GM18511 (cell line): ENCODE results near the gene SLC4A4.

ENCODE experiments used
- ATAC-seq: cut with Tn5 transposase; IDR thresholded peaks from one replicate; pipeline ENCODE4 v1.9.1; 2021; ENCODE audit warnings: mild to moderate bottlenecking, moderate library complexity; ENCODE audit not compliant: unreplicated experiment

Gene SLC4A4

DNA sequence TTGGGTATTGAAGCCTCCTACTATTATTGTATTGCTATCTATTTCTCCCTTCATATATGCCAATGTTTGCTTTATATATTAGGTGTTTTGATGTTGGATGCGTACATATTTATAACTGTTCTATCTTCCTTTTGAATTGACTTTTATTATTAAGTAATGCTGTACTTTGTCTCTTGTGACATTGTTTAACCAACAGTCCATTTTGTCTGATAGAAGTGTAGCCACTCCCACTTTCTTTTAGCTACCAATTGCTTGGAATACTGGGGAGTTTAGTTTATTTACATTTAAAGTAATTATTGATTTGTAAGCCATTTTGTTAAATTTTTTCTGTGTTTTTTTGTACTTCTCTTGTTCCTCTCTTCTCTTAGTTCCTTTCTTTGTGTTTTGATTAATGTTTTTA is 249.2 kb downstream of the SLC4A4 start:
- ATAC-seq: no peak

DNA sequence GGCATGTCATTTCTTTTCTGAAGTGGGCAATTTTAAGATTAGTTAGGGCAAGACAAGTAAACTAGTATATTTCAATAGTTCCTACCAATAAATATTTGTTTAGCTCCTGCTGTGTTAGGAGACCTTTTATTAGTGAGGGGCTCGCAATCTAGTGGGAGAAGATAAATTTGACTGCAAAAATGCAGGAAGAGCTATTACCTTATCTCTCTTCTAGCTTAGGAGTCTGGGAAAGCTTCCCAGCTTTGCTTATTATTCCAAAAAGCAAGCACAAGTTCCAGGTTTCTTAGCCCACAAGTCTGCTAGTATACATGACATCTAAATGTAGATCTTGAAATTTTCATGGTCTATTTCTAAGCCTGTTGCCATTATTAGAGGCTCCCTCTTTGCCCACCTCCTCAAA is 254.0 kb downstream of the SLC4A4 start:
- ATAC-seq: no peak

DNA sequence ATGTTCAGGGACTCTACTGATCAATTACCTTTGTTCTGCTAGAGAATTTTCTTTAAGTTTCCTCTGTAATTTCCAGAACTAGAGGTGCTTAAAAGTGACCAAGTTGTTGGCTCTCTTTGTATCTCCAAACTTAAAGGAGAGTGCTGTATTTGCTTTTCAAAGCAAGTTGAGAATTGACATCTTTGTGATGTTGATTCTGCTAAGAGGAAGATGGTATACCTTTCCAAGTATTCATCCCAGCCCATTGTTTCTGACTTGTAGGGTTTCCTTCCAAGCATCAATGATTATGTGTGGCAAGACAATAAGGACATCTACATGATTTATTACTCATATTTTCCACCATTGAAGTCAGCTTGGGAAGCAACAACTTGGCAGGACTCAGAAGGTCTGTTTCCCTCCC is 254.5 kb downstream of the SLC4A4 start:
- no peak for ATAC-seq

DNA sequence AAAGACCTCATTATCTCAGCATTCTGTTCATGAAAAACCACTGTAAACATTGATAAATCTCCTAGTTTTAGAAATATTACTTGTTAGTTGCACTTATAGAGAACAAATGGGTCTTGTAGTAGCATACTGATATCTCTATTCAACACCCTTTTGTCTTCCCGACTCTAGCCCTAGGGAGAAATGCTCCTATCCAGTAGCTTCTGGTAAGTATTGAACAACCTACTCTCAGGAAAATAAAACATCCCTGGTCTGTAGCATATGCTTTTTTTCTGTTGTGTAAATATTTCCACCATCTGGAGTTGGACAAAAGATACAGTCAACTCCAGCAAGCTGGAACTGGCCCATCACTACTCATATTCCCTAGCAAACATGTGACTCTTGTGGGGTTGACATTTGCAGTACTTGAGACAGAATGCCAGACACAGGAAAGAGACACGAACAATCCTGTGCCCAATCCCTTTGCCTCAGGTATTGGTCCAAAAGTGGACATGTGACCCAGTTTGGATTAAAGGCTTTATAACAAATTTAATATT is 256.8 kb downstream of the SLC4A4 start:
- ATAC-seq: no peak

DNA sequence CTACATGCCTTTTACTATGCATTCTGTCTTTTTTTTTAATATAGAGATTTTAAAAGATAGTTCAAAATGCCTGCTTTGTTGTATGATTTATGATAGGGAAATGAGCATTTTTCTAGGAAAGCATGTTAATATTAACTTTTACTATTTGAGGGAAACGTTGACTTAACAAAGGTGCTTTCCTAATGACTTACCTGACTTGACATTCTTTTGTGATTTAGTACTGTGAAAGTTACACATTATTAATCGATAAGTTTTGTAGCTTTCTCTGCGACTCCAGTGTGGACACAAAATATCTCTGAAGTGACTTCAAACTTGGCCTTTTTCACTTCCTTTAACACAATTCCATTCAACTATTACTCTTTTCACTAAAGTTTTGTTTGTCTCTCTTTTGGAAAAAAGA is 260.8 kb downstream of the SLC4A4 start:
- no peak for ATAC-seq

DNA sequence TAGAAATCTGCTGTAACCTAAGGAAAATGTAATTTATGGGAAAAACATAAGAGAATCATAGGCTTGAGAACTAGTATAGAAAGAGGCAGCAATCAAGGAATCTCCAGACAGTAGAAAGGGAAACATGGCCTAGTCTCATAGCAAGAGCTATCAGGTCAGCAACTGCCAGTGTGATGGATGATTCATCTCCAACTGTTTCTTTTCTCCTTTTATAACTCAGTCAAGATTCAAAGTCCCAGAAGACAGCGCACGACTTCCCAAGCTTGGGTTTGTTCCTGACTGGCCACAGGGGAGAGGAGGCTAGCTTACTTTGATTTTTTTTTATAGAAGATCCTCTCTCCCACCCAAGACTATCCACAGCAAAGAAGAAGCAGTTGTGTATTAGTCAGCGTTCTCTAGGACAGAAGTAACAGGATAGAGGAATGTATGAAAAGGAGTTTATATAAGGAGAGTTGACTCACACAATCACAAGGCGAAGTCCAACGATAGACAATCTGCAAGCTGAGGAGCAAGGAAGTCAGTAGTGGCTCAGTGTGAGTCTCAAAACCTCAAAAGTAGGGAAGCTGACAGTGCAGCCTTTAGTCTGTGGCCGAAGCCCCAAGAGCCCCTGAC is 263.6 kb downstream of the SLC4A4 start:
- no peak for ATAC-seq

DNA sequence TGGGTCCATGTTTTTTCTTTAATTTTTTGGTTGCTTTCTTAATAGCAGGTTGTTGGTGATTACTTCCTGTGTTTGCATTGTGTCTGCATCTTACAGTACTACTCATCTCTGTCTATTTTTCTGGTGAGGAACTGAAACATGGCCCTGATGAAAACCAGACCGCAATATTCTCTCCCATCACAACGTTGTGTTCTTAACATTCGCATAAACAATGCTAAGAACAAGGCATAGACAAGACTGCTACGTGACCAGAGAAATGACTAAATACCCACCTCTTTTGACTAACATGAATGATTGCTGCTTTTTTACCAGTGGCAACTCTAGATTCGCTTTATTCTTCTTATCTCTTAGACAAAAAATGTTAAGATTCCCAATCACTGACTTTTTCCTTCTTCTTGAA is 266.0 kb downstream of the SLC4A4 start:
- ATAC-seq: peak; percentile 86

DNA sequence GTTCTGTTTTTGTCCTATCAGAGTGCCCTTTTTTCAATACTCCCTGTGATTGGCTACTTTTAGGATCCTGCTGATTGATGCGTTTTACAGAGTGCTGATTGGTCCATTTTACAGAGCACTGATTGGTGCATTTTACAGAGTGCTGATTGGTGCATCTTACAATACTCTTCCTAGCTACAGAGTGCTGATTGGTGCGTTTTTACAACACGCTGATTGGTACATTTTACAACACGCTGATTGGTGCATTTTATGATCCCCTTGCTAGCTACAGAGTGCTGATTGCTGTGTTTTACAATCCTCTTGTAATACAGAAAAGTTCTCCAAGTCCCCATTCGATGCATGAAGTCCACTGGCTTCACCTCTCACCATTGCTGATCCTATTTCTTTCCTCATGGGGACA is 268.3 kb downstream of the SLC4A4 start:
- no peak for ATAC-seq

DNA sequence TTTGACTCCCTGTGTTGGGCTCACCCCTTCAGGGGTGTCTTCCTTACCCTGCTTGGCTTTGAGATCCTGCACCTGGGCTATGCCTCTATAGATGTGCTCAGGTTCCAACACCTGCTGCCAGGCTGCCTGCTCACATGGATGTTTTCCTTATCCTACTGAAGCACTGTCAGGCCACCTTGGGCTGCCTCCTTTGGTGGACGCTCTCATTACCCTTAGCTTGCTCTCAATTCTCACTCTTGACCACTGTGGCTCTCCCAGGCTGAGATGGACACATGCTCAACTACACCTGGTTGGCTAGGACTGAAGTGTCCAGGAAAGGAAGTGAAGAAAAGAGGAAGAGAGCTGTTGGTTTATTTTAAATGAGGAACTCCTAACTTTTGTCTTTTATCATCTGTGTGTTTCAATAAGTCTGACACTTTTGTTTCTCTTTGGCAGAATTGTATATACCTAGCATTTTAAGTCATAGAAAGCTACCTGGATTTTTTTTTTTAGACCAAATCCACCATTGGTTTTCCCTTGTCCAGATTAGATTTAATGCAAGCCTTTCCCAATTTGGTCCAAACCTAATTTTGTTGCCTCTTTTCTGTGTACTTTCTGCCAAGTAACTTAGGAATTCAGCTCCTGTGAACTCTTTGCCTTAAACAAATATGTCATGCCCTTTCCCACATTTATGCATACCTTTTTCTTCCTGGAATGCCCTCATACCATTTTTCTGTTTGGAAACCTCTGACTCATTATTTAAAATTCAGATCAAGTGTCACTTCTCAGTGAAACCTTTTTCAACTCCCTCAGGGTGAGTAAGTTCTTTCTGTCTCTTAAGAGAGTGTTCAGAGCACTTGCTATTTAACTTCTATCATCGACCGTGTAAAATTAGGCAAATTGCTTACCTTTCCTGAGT is 269.2 kb downstream of the SLC4A4 start:
- no peak for ATAC-seq

DNA sequence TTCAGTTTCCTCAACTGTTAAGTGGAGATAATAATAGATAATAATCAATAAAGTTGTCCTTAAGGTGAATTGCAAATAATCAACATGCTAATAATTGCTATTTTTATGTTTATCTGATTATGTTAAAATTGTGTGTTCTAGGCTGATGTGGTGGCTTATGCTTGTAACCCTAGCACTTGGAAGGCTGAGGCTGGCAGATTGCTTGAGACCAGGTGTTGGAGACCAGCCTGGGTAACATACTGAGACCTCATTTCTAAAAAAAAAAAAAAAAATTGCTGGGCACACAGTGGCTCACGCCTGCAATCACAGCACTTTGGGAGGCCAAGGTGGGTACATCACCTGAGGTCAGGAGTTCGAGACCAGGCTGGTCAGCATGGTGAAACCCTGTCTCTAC is 269.9 kb downstream of the SLC4A4 start:
- no peak for ATAC-seq

DNA sequence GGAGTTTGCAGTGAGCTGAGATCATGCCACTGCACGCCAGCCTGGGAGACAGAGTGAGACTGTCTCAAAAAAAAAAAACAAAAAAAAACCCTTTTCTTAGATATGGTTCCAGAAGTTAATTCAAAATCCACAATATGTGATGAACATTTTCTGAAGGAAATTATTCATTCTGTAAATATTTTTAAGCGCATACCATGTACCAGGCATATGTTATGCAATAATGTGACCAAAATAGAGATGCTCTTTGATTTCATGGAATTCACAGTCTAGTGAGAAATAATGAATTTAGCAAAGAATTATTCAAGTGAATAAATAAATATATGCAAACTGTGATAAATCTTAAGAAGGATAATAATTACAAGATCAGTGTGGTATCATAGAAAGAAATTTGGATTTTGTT is 270.3 kb downstream of the SLC4A4 start:
- ATAC-seq: no peak

DNA sequence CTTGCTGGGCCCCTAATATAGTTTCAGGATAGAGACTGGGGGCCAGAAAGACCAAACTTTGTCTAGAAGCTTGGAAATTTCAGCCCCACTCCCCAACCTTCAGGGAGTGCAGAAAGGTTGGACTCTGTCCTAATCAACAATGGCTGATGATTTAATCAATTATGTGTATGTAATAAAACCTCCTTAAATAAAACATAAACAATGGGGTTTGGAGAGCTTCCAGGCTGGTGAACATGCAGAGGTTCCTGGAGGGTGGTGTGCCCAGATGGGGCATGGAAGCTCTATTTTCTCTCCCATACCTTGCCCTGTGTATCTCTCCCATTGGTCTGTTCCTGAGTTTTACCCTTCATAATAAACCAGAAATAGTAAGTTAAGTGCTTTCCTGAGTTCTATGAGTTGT is 270.8 kb downstream of the SLC4A4 start:
- no peak for ATAC-seq

DNA sequence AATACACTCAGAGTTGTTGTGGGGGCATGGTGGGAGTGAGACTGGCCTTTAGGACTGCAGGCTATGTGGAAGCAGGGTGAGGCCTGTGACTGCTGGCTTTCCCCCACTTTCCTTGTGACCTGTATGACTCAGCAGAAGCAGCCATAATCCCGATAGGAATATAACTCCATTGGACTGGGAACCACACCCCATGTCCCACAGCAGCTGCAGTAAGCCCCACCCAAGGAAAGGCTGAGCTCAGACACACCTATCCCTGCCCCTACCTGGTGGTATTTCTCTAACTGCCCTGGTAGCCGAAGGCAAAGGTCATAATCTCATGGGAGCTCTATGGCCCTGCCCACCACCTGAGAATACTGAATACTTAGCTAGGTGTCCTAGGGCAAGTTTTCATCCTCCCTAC is 275.8 kb downstream of the SLC4A4 start:
- no peak for ATAC-seq

DNA sequence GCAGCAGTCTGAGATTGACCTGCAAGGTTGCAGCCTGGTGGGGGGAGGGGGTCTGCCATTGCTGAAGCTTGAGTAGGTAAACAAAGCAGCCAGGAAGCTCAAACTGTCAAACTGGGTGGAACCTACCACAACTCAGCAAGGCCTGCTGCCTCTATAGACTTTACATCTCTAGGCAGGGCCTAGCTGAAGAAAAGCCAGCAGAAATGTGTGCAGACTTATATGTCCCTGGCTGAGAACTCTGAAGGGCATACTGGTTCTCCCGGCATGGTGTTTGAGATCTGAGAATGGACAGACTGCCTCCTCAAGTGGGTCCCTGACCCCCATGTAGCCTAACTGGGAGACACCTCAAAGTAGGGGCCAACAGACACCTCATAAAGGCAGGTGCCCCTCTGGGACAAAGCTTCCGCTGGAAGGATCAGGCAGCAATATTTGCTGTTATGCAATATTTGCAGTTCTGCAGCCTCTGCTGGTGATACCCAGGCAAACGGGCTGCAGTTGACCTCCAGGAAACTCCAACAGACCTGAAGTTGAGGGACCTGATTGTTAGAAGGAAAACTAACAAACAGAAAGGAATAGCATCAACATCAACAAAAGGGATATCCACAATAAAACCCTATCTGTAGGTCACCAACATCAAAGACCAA is 277.5 kb downstream of the SLC4A4 start:
- no peak for ATAC-seq
